AG08396 (cell line): ENCODE data around the gene PTPRK.

ENCODE experiments used
- DNase-seq: peaks from one replicate; pipeline ENCODE4 v3.0.0; 2012; ENCODE audit warnings: low spot score, mixed read lengths

PTPRK gene

GRCh38 chr6:128389820-128390534 lies 130.4 kb downstream of the PTPRK start:
- no peak for DNase-seq

- DNase-seq: no peak
Observed at GRCh38 chr6:128388380-128388779, 132.0 kb downstream of the PTPRK start.

GRCh38 chr6:128380891-128381290 lies 139.5 kb downstream of the PTPRK start:
- no peak for DNase-seq

- DNase-seq: no peak
Observed at GRCh38 chr6:128379577-128379976, 140.8 kb downstream of the PTPRK start.

GRCh38 chr6:128376952-128377503 lies 143.4 kb downstream of the PTPRK start:
- DNase-seq: no peak

- DNase-seq: no peak
Observed at GRCh38 chr6:128371136-128371535, 149.3 kb downstream of the PTPRK start.

GRCh38 chr6:128370072-128370471 lies 150.3 kb downstream of the PTPRK start:
- peak; percentile 29 for DNase-seq

GRCh38 chr6:128368213-128368944 lies 152.0 kb downstream of the PTPRK start:
- no peak for DNase-seq

- DNase-seq: no peak
Observed at GRCh38 chr6:128367437-128367836, 153.0 kb downstream of the PTPRK start.

- DNase-seq: no peak
Observed at GRCh38 chr6:128365520-128366160, 154.8 kb downstream of the PTPRK start.

GRCh38 chr6:128364766-128365519 lies 155.5 kb downstream of the PTPRK start:
- no peak for DNase-seq

- no peak for DNase-seq
Observed at GRCh38 chr6:128363020-128363813, 157.2 kb downstream of the PTPRK start.

GRCh38 chr6:128361378-128361777 lies 159.0 kb downstream of the PTPRK start:
- DNase-seq: no peak

- no peak for DNase-seq
Observed at GRCh38 chr6:128358244-128358776, 162.1 kb downstream of the PTPRK start.

- no peak for DNase-seq
Observed at GRCh38 chr6:128357392-128358130, 162.8 kb downstream of the PTPRK start.

- DNase-seq: no peak
Observed at GRCh38 chr6:128352366-128352765, 168.0 kb downstream of the PTPRK start.

- no peak for DNase-seq
Observed at GRCh38 chr6:128351255-128351514, 169.2 kb downstream of the PTPRK start.

GRCh38 chr6:128350416-128351254 lies 169.8 kb downstream of the PTPRK start:
- DNase-seq: no peak

GRCh38 chr6:128347123-128347522 lies 173.3 kb downstream of the PTPRK start:
- no peak for DNase-seq

GRCh38 chr6:128346569-128346968 lies 173.8 kb downstream of the PTPRK start:
- DNase-seq: no peak
